Sciatic nerve (tissue), 2 donors: ENCODE data around the gene IQCE. TPM values are rescaled to one million over a fixed set of nuclear protein-coding genes. Genes with fewer than 3 reads are reported as not detected.
"Not testable (repeated sequence)": the region's sequence is repeated elsewhere in the genome, so short reads cannot be mapped to it uniquely, and the experiment has no call there.

Experiments
- ATAC-seq: fragments of 200-7000 bp; cut with Tn5 transposase; one replicate; pipeline ENCODE4 v1.9.1; 2020; ENCODE audit warnings: mild to moderate bottlenecking, moderate library complexity
- DNase-seq: peaks from one replicate; pipeline ENCODE4 v3.0.0-alpha.2; 2020; ENCODE audit warnings: low spot score
- intact Hi-C: fragments of 100-400 bp; cut with DNase I; formaldehyde crosslinking; loops from one replicate; pipeline ENCODE4 v1.14.2; 2022
- total RNA-seq: library from RNA; stranded (reverse); fragmentation: NEBNext Ultra II Directional; extraction: Animal tissue kit (Norgen Biotek cat#: 25700); gene quantifications from one replicate; pipeline ENCODE4 v1.2.1, GENCODE V29; 2021
- donor health status: DM: no; HTN: no; CAD: no.
- donor health status: DM: no; HTN: no; CAD: no.

Gene IQCE
- total RNA-seq, 1 donor from 2014 or later, result 21.4 TPM

DNA sequence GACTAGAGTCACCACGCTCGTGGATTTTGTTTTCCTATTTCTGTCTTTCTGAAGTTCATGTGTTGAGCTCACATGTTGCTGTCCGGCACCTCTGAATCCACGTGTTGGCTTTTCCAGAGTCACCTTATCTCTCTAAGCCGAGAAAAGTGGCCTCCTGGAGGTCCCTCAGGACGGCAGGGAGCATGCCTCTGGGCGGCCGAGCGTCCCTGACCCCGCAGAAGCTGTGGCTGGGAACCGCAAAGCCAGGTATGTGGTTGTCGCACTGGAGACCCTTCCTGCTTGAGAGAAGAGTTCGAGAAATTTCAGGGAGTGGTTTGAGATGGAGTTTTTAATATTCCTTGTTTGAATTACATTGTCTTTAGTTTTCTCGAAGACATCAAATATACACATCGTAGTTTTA lies 12.6 kb downstream of the IQCE start:
- intact Hi-C loops, result no loop called here
- DNase-seq, result no peak
- no peak for ATAC-seq

- DNase-seq (no peak), ATAC-seq (no peak)
- intact Hi-C loops, result no loop called here
Measured at GRCh38 chr7:2572101-2572842, 13.5 kb downstream of the IQCE start.

DNA sequence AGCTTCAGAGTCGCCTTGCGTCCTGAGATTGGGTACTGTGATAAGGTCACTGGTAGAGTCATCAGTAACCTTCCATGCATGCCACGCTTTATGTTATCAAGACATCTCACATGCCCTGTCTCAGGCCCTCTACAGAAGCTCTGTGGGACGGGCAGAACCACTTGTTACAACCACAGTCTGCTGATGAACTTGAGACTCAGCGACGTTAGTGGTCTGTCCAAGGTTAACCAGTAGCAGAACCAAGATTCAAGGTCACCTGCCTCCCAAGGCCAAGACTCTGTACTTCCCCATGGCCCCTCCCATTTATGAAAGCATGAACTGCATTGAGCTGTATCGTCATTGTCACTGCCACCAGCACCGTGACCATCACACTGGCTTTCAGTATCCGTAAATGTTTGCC lies 15.0 kb downstream of the IQCE start:
- intact Hi-C loops, result no loop called here
- no peak for ATAC-seq
- no peak for DNase-seq

GRCh38 chr7:2575046-2575732 lies 16.4 kb downstream of the IQCE start:
- ATAC-seq (no peak), DNase-seq (no peak)
- intact Hi-C loops, result no loop called here

GRCh38 chr7:2575733-2576340 lies 17.1 kb downstream of the IQCE start:
- intact Hi-C loops, result no loop called here
- DNase-seq (no peak), ATAC-seq (no peak)

DNA sequence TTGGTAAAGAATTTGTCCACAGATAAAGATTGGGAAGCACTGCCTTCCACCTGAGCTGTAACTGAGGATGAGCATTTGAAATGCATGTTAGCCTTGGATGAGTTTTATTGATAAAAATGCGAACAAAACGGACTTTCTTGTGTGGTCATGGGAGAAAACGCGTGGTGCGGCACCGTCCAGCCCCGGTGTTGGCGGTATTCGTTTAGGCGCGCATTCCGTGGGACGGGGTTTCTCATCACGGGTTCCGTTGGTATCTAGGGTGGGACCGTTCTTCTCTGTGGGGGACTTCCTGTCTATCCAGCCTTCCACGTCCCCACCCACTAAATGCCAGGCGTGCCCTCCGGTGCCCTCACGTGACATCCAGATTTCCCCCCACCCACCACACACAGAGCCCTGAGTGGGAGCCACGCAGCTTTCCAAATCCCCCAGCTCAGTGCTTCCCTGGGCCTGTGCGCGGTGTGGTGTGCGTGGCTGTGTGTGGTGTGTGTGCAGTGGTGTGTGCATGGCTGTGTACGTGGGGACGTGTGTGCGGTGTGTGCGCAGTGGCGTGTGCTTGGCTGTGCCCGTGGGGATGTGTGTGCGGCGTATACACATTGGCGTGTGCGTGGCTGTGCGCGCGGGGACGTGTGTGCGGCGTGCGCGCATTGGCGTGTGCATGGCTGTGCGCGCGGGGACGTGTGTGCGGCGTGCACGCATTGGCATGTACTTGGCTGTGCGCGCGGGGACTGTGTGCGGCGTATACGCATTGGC lies 18.1 kb downstream of the IQCE start:
- DNase-seq (no peak), ATAC-seq (no peak)
- intact Hi-C loops, result no loop called here

DNA sequence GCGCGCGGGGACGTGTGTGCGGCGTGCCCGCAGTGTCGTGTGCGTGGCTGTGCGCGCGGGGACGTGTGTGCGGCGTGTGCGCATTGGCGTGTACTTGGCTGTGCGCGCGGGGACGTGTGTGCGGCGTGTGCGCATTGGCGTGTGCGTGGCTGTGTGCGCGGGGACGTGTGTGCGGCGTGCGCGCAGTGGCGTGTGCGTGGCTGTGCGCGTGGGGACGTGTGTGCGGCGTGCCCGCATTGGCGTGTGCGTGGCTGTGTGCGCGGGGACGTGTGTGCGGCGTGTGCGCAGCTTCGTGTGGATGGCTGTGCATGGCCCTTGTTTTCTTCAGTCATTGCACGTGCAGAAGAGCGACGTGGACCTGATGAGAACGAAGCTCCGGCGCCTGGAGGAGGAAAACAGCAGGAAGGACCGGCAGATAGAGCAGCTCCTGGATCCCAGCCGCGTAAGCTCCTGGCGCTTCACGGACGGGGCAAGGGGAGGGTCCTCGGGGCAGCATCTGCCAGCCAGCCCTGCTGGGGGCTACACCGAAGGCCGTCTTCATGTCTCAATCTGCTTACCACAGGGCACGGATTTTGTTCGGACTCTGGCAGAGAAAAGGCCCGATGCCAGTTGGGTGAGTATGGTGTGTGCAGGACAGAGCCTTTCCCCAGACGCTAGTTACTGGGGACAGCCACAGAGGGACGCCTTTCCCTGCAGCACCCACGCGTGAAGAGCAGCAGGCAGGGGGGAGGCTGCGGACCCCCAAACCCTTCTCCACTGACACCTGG lies 19.3 kb downstream of the IQCE start:
- ATAC-seq (no peak), DNase-seq (no peak)
- intact Hi-C loops, result no loop called here

DNA sequence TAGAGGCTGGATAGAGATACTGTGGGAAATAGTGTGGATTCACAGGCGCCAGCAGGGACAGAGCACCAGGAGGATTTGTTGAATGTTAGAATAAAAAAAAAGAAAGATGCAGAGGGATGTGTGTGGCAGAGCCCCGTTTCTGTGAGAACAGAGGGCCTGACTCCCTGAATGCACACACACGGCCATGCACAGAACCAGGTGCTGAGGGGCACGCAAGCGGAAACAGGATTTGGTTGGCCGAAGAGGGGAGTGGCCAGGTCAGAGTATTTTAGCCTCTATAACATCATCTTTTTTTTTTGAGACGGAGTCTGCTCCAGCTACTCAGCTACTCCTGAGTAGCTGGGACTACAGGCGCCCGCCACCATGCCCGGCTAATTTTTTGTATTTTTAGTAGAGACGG lies 21.9 kb downstream of the IQCE start:
- intact Hi-C loops, result no loop called here
- ATAC-seq (no peak), DNase-seq (no peak)

GRCh38 chr7:2582006-2582735 lies 23.4 kb downstream of the IQCE start:
- DNase-seq (no peak), ATAC-seq (no peak)
- intact Hi-C loops, result no loop called here

- ATAC-seq (no peak), DNase-seq (no peak)
- intact Hi-C loops, result no loop called here
Measured at GRCh38 chr7:2583798-2584580, 25.2 kb downstream of the IQCE start.

DNA sequence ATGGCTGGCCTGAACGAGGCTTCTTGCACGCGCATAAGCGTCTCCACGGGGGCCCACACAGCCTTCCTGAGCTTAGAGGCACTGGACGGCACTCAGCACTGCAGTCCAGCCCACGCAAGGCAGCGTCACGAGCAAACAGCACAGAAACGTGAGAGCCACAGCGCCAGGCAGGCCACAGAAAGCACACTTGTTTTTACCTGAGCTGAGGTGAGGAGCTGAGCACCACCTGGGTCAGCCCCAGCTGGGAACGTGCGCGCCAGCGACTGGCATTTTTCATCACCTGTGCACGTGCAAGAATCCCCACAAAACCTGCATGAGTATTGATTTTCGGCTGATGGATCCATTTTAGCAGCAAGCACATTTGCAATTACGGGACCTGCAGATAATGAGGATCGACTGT lies 26.7 kb downstream of the IQCE start:
- no peak for DNase-seq
- intact Hi-C loops, result no loop called here
- ATAC-seq, result no peak

DNA sequence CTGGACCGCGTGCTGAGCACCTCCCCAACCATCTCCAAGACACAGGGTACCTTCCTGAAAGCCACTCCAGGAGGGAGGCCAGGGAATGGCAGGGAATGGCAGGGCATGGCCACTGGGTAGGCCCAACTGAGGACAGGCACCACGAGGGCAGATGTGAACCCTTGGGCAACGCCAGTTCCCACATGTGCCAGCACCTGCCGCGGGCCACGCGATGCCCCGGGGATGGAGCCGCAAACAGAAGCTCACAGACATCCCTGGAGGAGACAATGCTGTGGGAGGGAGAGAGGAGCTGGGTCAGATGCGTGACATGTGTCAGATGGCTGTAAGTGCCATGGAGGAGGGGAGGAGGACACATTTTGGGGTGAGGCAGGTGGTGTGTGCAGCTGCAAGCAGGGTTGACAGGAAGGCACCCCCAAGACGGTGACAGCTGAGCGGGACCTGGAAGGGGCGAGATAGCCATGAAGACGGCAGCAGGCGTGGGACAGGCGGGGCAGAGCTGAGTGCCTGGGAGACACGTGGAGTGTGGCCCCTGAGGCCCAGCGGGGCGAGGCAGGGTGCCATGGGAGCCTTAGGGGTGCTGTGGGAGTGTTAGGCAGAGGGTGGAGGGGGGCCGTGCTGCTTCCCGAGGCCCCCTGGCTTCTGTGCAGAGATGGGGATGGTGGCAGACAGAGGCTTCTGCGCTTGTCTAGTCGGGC lies 27.7 kb downstream of the IQCE start:
- ATAC-seq, result no peak
- DNase-seq, result no peak
- intact Hi-C loops, result no loop called here

DNA sequence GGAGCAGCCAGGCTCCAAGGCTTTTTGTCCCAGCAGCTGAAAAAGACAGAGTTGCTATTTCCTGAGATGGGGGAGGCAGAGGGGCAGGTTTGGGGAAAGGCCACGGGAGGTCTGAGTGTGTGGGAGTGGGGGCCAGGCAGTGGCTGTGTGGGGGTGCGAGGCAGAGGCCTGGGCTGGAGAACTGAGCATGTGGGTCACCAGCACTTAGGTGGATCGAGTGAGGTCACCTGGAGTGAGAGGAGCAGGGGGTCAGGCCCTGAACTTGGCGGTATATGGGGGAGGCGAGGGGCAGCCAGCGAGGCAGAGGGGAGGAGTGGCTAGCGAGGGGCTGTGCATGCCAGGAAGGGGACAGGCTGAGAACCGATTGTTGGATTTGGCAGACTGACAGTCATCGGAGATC lies 28.4 kb downstream of the IQCE start:
- no peak for ATAC-seq
- no peak for DNase-seq
- intact Hi-C loops, result no loop called here

DNA sequence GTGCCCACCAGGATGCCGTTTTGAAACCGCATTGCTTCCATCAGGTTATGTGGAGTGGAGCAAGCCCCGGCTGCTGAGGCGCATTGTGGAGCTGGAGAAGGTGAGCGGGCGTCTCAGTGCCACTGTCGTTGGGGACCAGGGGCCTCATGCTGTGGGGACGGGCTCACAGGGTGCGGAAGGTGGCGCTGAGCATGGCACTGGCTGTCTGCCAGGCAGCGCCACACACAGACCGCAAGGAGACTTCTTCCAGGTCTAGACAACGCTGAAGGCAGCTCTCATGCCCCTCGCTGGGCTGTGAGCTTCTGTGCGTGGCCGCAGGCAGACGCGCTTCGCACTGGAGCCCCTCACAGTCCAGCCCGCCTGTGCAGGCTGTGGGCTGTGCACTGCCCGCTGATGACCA lies 29.0 kb downstream of the IQCE start:
- intact Hi-C loops, result no loop called here
- DNase-seq (no peak), ATAC-seq (no peak)

DNA sequence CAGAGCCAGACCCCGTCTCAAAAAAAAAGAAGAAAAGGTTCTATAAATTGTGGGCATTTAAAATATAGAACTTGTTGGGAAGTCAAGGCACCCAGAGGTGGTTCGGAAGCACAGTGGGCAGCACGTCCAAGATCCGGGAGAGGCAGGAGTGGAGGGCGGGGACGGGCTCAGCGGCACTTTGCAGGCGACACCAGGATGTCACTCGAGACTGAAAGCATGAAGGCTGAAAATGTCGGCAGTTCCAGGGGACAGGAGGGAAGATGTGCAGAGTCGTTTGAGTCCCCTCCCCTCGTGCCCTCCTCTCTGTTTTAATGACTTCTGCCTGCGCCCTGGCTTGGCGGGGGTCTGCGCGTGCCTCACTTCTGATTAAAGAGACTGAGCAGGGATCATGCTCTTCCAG lies 30.6 kb downstream of the IQCE start:
- intact Hi-C loops, result no loop called here
- DNase-seq, result no peak
- ATAC-seq, result no peak

GRCh38 chr7:2589941-2590340 lies 31.2 kb downstream of the IQCE start:
- ATAC-seq, intact Hi-C loops, DNase-seq: not testable (repeated sequence)

DNA sequence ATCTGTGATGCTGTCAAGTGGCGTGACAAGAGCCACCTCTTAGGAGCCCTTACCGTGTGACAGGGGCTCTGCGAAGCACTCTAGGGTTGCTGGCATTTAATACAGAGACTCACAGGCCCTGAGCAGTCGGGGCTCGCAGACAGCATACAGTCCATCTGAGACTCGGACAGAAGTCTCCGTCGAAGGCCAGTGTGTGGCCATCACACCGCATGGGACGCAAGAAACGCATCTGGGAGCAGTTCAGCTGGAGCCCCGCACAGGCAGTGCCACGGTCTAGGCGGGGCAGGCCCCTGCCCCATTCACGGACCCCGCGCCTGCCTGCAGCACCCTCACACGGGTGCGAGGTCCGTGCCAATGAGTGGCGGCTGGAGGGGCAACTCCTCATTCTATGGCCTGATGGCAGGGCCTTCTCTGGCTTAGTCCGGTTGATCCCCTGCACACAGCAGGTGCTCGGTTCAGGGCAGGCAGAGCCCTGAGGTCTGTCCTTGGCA lies 33.6 kb downstream of the IQCE start:
- intact Hi-C loops, result no loop called here
- no peak for ATAC-seq
- no peak for DNase-seq
